ENCODE results near the gene CCDC170.

- TF ChIP-seq, protein P1, sequence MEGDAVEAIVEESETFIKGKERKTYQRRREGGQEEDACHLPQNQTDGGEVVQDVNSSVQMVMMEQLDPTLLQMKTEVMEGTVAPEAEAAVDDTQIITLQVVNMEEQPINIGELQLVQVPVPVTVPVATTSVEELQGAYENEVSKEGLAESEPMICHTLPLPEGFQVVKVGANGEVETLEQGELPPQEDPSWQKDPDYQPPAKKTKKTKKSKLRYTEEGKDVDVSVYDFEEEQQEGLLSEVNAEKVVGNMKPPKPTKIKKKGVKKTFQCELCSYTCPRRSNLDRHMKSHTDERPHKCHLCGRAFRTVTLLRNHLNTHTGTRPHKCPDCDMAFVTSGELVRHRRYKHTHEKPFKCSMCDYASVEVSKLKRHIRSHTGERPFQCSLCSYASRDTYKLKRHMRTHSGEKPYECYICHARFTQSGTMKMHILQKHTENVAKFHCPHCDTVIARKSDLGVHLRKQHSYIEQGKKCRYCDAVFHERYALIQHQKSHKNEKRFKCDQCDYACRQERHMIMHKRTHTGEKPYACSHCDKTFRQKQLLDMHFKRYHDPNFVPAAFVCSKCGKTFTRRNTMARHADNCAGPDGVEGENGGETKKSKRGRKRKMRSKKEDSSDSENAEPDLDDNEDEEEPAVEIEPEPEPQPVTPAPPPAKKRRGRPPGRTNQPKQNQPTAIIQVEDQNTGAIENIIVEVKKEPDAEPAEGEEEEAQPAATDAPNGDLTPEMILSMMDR (conservative IDR thresholded peaks at IDR 0.05 in 1 of 2, IDR thresholded peaks at IDR 0.05 in 1 of 2; ENCODE audit: low read depth in 1 of 2, low read length in 2 of 2), result no peak
- TF ChIP-seq EZH2 (IDR thresholded peaks at IDR 0.05; ENCODE audit: low read length, missing control alignments), result no peak
Measured at GRCh38 chr6:151481786-151482185, 12.0 kb upstream of the CCDC170 start.
